Measurements from ENCODE around the gene AGPAT3.

Gene AGPAT3

DNA sequence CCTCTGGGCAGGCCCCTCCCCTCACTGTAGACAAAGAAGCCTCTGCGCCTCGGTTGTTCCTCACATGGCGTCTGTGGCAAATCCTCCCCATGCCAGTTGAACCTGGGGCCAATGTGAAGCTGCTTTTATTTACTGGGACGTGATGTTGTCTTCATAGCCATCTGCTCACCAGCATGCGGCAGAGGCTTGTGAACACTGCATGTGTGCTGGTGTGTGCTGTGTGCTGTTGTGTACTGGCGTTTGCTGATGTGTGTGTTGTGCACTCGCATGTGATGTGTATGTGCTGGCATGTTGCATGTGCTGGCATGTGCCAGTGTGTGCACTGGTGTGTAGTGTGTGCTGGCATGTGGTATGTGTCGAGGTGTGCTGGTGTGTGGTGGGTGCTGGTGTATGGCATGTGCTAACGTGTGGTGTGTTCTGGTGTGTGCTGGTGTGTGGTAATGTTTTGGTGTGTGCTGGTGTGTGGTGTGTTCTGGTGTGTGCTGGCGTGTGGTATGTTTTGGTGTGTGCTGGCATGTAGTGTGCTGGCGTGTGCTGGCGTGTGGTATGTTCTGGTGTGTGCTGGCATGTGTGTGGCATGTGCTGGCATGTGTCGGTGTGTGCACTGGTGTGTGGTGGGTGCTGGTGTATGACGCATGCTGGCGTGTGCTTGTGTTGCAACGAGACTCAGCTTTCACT is 109.9 kb downstream of the AGPAT3 start:
- H3K36me3 ChIP-seq (ENCODE audit: control insufficient read depth, insufficient read depth, low read length): peaks cover 21% of the 10 kb centered on the region
- TF ChIP-seq CTCF (IDR thresholded peaks at IDR 0.05; ENCODE audit: insufficient read depth, low read length, poor library complexity, severe bottlenecking): no peak
- no peak for DNase-seq (ENCODE audit: extremely low read depth, insufficient read length)
- H3K4me3 ChIP-seq (replicated peaks; ENCODE audit: low read depth, low read length): no peak overlapping the region
- no peaks in the 10 kb centered on the region for H3K27me3 ChIP-seq (replicated peaks; ENCODE audit: control insufficient read depth, insufficient read depth, low read length)

DNA sequence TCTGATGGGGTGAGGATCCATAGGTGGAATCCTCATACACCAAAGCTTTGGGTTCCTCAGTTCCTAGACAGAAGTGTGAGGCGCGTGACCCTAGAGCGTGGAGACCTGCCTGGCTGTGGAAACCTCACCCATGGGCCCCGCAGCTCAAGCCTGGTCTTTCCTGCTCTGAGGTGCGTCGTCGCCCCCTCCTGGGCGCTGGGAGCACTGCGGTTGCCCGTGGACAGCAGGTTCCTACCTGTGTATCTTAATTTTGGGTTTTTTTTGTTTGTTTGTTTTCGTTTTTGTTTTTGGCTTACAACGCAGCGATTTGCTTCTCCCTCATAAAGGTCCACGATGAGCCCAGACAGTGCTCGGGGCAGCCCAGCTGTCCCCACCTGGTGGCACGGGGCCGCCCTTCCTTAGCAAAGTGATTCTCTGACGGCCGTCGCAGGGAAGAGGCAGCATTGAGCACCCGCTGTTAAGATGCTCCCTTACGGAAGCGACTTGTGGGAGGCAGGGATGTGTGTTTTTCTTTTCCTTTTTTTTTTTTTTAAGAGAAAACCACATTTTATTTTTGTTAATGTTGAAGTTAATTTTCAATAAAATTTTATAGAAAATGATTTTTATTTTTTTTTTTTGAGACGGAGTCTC is 110.6 kb downstream of the AGPAT3 start:
- no peak overlapping the region for H3K4me3 ChIP-seq (replicated peaks; ENCODE audit: low read depth, low read length)
- H3K27me3 ChIP-seq (replicated peaks; ENCODE audit: control insufficient read depth, insufficient read depth, low read length): no peaks in the 10 kb centered on the region
- DNase-seq (ENCODE audit: extremely low read depth, insufficient read length): peak; percentile 85
- peak; percentile 99 for TF ChIP-seq CTCF (IDR thresholded peaks at IDR 0.05; ENCODE audit: insufficient read depth, low read length, poor library complexity, severe bottlenecking)
- H3K36me3 ChIP-seq (ENCODE audit: control insufficient read depth, insufficient read depth, low read length): peaks cover 19% of the 10 kb centered on the region

- H3K36me3 ChIP-seq (ENCODE audit: control insufficient read depth, insufficient read depth, low read length): peaks cover 24% of the 10 kb centered on the region
- DNase-seq (ENCODE audit: extremely low read depth, insufficient read length): no peak
- H3K4me3 ChIP-seq (replicated peaks; ENCODE audit: low read depth, low read length): no peak overlapping the region
- TF ChIP-seq CTCF (IDR thresholded peaks at IDR 0.05; ENCODE audit: insufficient read depth, low read length, poor library complexity, severe bottlenecking): no peak
- H3K27me3 ChIP-seq (replicated peaks; ENCODE audit: control insufficient read depth, insufficient read depth, low read length): no peaks in the 10 kb centered on the region
Observed at GRCh38 chr21:43976661-43977060, 111.6 kb downstream of the AGPAT3 start.

DNA sequence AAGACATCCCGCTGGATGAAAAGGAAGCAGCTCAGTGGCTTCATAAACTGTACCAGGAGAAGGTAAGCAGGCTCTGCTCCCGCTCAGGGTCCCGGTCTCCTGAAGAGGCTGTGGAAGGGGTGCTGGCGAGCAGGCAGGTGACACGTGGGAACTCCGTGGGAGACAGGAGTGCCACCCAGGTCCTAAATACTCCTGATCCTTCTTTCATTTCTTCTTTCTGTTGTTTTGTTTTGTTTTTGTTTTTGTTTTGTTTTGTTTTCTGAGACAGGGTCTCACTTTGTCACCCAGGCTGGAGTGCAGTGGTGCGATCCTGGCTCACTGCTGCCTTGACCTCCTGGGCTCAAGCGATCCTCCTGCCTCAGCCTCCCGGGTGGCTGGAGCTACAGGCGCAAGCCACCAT is 113.0 kb downstream of the AGPAT3 start:
- DNase-seq (ENCODE audit: extremely low read depth, insufficient read length): no peak
- peaks cover 25% of the 10 kb centered on the region for H3K36me3 ChIP-seq (ENCODE audit: control insufficient read depth, insufficient read depth, low read length)
- no peaks in the 10 kb centered on the region for H3K27me3 ChIP-seq (replicated peaks; ENCODE audit: control insufficient read depth, insufficient read depth, low read length)
- H3K4me3 ChIP-seq (replicated peaks; ENCODE audit: low read depth, low read length): no peak overlapping the region
- TF ChIP-seq CTCF (IDR thresholded peaks at IDR 0.05; ENCODE audit: insufficient read depth, low read length, poor library complexity, severe bottlenecking): no peak

- Histone ChIP-seq H3K4me3 (replicated peaks; ENCODE audit: low read depth, low read length) (no peak overlapping the region), H3K36me3 (ENCODE audit: control insufficient read depth, insufficient read depth, low read length) (peaks cover 24% of the 10 kb centered on the region)
- DNase-seq (ENCODE audit: extremely low read depth, insufficient read length): no peak
Observed at GRCh38 chr21:43979654-43980053, 114.6 kb downstream of the AGPAT3 start.

More at GRCh38 chr21:43979654-43980053, 114.6 kb downstream of the AGPAT3 start:
- TF ChIP-seq CTCF (IDR thresholded peaks at IDR 0.05; ENCODE audit: insufficient read depth, low read length, poor library complexity, severe bottlenecking): no peak
- H3K27me3 ChIP-seq (replicated peaks; ENCODE audit: control insufficient read depth, insufficient read depth, low read length): no peaks in the 10 kb centered on the region

Data from GM06990 (cell line).